OCI-LY1 (cell line): ENCODE measurements around the gene PCBP2.
A peak's percentile ranks its signal among the peaks of the same experiment; 100 is the strongest.
"Not testable (repeated sequence)": the region's sequence is repeated elsewhere in the genome, so short reads cannot be mapped to it uniquely, and the experiment has no call there.

Source experiments
- H2AFZ ChIP-seq: fragments of 200-600 bp; sonication (generic), shearing (Covaris generic); 2 replicates; pipeline ENCODE4 v1.6.0; 2014; ENCODE audit warnings: antibody characterized with exemption, mild to moderate bottlenecking, low read length
- H3F3A ChIP-seq: fragments of 200-600 bp; sonication (generic), shearing (Covaris generic); 2 replicates; pipeline ENCODE4 v1.6.0; 2014; ENCODE audit warnings: mild to moderate bottlenecking, antibody characterized with exemption, low read length, moderate library complexity; ENCODE audit not compliant: insufficient read depth
- H3K27ac ChIP-seq: fragments of 200-600 bp; sonication (generic); 2 replicates; pipeline ENCODE4 v1.5.1; 2014; ENCODE audit warnings: low read length, mixed run types, mild to moderate bottlenecking, low read depth; ENCODE audit not compliant: poor library complexity, severe bottlenecking
- H3K27me3 ChIP-seq: fragments of 200-600 bp; sonication (generic); 2 replicates; pipeline ENCODE4 v1.6.0; 2014; ENCODE audit warnings: antibody characterized with exemption, mild to moderate bottlenecking, low read length, moderate library complexity; ENCODE audit not compliant: insufficient read depth
- H3K36me3 ChIP-seq: fragments of 200-600 bp; sonication (generic); 2 replicates; pipeline ENCODE4 v1.6.1; 2014; ENCODE audit warnings: mild to moderate bottlenecking, antibody characterized with exemption, low read length, moderate library complexity, mixed read lengths; ENCODE audit not compliant: insufficient read depth
- H3K4me1 ChIP-seq: fragments of 200-600 bp; sonication (generic); 2 replicates; pipeline ENCODE4 v1.5.1; 2014; ENCODE audit warnings: mild to moderate bottlenecking, low read length, moderate library complexity; ENCODE audit not compliant: insufficient read depth, severe bottlenecking
- H3K4me2 ChIP-seq: fragments of 200-600 bp; sonication (generic), shearing (Covaris generic); 2 replicates; pipeline ENCODE4 v1.6.1; 2014; ENCODE audit warnings: low read length
- H3K4me3 ChIP-seq: fragments of 200-600 bp; sonication (generic); 2 replicates; pipeline ENCODE4 v1.5.1; 2014; ENCODE audit warnings: low read length, low read depth, mild to moderate bottlenecking, mixed read lengths; ENCODE audit not compliant: poor library complexity, severe bottlenecking
- H3K79me2 ChIP-seq: fragments of 200-600 bp; shearing (Covaris generic); 2 replicates; pipeline ENCODE4 v1.6.1; 2016; ENCODE audit warnings: mixed run types, low read length, mixed read lengths; ENCODE audit not compliant: insufficient read depth
- H3K9ac ChIP-seq: fragments of 200-600 bp; sonication (generic), shearing (Covaris generic); 2 replicates; pipeline ENCODE4 v1.6.1; 2014; ENCODE audit warnings: mild to moderate bottlenecking, low read length, mixed read lengths
- H3K9me2 ChIP-seq: fragments of 200-600 bp; sonication (generic), shearing (Covaris generic); 2 replicates; pipeline ENCODE4 v1.6.1; 2014; ENCODE audit warnings: low read depth, mild to moderate bottlenecking, low read length, mixed read lengths
- H3K9me3 ChIP-seq: fragments of 200-600 bp; shearing (Covaris generic); 2 replicates; pipeline ENCODE4 v1.6.1; 2014; ENCODE audit warnings: low read length, mixed read lengths
- H4K20me1 ChIP-seq: fragments of 200-600 bp; sonication (generic), shearing (Covaris generic); 2 replicates; pipeline ENCODE4 v1.6.0; 2016; ENCODE audit warnings: mild to moderate bottlenecking, low read length; ENCODE audit not compliant: insufficient read depth
- EZH2 ChIP-seq: fragments of 200-600 bp; sonication (generic), shearing (Covaris generic); IDR thresholded peaks from 2 replicates; pipeline ENCODE4 v1.8.0; 2017; ENCODE audit warnings: borderline replicate concordance, mixed run types, mild to moderate bottlenecking, antibody characterized with exemption, low read length, moderate library complexity, mixed read lengths
- TF ChIP-seq, protein P1 (sequence below): fragments of 200-600 bp; sonication (generic), shearing (Covaris generic); IDR thresholded peaks from 2 replicates; pipeline ENCODE4 v1.5.1; 2017; ENCODE audit warnings: mild to moderate bottlenecking, antibody characterized with exemption, low read length, moderate library complexity, mixed read lengths

Gene PCBP2

DNA sequence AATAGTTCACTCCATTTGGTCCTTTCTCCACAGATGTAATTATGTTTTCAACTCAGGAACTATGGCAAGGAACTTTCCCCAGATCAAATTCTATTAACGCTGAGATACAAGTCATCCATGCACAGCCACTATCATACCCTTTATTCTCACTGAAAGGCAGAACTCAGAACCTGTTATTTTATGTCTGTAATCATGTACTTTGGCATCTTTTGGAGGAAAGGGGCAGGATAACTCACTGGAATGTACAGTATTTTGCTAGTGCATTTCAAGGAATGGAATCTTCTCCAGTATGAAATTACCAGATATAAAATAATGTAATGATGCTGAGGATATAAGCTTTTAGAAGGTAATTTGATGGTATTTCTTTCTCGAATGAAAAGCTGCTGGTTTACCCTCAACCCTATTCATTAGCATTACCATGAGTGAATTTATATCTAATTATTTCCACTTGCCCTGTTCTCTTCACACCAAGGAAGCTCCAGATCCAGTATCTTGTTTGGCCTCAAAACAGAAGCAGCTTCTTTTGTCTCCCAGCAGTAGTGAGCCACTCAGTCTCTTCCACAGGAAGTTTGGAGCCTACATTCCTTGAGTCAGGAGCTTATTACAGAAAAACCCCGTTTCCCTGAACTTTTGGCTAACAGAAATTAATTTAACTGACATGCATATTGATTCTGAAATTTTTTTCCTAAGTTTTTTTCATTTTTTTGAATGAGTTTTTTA lies 38.3 kb upstream of the PCBP2 start:
- no peak overlapping the region for H3K27ac ChIP-seq
- TF ChIP-seq EZH2: no peak
- TF ChIP-seq, protein P1, sequence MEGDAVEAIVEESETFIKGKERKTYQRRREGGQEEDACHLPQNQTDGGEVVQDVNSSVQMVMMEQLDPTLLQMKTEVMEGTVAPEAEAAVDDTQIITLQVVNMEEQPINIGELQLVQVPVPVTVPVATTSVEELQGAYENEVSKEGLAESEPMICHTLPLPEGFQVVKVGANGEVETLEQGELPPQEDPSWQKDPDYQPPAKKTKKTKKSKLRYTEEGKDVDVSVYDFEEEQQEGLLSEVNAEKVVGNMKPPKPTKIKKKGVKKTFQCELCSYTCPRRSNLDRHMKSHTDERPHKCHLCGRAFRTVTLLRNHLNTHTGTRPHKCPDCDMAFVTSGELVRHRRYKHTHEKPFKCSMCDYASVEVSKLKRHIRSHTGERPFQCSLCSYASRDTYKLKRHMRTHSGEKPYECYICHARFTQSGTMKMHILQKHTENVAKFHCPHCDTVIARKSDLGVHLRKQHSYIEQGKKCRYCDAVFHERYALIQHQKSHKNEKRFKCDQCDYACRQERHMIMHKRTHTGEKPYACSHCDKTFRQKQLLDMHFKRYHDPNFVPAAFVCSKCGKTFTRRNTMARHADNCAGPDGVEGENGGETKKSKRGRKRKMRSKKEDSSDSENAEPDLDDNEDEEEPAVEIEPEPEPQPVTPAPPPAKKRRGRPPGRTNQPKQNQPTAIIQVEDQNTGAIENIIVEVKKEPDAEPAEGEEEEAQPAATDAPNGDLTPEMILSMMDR: no peak
- no peaks in the 10 kb centered on the region for H3K79me2 ChIP-seq
- no peaks in the 10 kb centered on the region for H4K20me1 ChIP-seq
- H2AFZ ChIP-seq: no peak overlapping the region
- H3K4me1 ChIP-seq: peaks cover 25% of the 10 kb centered on the region
- H3K36me3 ChIP-seq: peaks cover 52% of the 10 kb centered on the region
- no peak overlapping the region for H3K4me2 ChIP-seq
- no peaks in the 10 kb centered on the region for H3K9me3 ChIP-seq
- H3F3A ChIP-seq: no peaks in the 10 kb centered on the region
- H3K9ac ChIP-seq: no peak overlapping the region
- H3K27me3 ChIP-seq: no peaks in the 10 kb centered on the region
- H3K4me3 ChIP-seq: no peak overlapping the region
- no peaks in the 10 kb centered on the region for H3K9me2 ChIP-seq

DNA sequence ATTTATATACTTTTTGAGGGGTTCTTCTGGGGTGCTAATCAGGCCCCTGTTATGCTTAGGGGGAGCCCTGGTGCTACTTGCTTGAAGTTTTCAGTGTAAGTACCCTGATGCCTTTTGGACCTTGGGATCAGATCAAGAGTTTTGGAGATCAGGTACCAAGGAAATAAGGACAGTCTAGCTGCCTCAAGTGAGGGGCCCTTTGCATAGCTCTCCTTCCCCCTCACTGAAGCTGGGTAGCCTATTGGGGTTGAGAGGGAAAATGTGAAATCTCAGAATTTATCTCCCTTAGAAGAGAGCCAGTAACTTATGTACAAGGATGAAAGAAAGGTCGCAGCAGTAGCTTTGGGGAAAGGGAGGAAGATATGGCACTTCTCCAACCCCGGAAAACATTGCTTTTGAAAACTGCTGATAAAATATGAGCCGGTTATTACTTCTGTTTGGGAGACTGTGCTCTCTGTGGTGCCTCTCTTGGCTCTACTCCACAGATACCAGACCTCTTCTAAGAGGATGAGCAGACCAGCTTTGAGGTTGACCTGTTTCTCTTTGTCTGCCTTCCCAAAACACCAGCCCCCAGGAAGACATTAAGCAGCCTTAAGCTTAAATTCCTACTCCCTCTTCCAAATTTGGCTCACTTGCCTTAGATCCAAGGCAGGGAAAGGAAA lies 37.0 kb upstream of the PCBP2 start:
- Histone ChIP-seq H3K4me2 (no peak overlapping the region), H3K9ac (no peak overlapping the region), H3K9me2 (no peaks in the 10 kb centered on the region), H4K20me1 (no peaks in the 10 kb centered on the region), H3K9me3 (no peaks in the 10 kb centered on the region), H2AFZ (no peak overlapping the region), H3F3A (no peaks in the 10 kb centered on the region), H3K36me3 (peaks cover 40% of the 10 kb centered on the region), H3K27ac (no peak overlapping the region), H3K4me1 (peaks cover 27% of the 10 kb centered on the region), H3K4me3 (no peak overlapping the region), H3K79me2 (no peaks in the 10 kb centered on the region), H3K27me3 (no peaks in the 10 kb centered on the region)
- TF ChIP-seq, protein P1: no peak
- TF ChIP-seq EZH2: no peak

DNA sequence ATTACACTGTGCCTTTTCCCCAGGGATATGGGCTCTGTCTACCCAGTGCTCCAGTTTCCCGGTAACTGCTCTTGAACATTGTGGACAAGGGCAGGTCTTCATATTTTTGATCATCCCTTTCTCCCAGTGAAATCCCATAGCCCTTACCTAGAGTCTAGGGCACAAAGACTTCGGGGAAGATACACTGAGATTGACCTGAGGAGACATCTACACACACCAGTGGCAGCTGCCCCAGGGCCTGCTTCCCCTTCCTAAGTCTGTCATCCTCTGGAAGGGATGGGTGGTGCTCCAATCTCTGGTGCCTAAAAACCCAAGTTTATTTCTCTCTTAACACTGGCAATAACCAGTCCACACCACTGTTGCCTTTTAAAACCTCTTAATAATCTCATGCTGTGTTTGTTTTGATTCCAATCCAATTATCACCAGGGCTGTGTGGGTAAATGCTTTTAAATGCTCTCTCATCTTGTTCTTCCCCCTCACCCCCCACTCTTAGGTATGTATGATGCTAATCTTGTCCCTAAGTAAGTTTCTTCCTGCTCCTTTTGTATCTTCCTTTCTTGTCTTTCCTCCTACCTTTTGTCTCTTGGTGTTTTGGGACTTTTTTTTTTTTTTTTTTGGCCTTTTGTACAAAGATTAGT lies 36.0 kb upstream of the PCBP2 start:
- H3K4me2 ChIP-seq, H3K9me2 ChIP-seq, H3K9me3 ChIP-seq, H2AFZ ChIP-seq, H3K4me3 ChIP-seq, H3K27ac ChIP-seq, H3K79me2 ChIP-seq, H4K20me1 ChIP-seq, H3K9ac ChIP-seq, H3F3A ChIP-seq, H3K27me3 ChIP-seq: not testable (repeated sequence)
- Histone ChIP-seq H3K4me1 (peaks cover 31% of the 10 kb centered on the region), H3K36me3 (peaks cover 31% of the 10 kb centered on the region)

DNA sequence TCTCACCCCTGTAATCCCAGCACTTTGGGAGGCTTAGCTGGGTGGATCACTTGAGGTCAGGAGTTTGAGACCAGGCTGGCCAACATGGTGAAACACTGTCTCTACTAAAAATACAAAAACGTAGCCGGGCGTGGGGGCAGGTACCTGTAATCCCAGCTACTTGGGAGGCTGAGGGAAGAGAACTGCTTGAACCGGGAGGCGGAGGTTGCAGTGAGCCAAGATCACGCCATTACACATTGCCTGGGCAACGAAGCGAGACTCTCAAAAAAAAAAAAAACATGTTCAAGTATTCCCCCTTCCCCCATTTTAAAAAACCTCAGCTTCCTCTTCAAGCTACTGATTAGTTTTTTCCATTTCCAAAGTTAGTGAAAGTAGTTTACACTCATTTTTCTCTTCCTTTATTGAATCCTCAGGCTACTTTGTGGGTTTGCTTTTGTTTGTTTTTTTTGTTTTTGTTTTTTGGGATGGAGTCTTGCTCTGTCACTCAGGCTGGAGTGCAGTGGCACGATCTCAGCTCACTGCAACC lies 34.5 kb upstream of the PCBP2 start:
- H3K27me3 ChIP-seq, H2AFZ ChIP-seq, H3K9me2 ChIP-seq, H3F3A ChIP-seq, H4K20me1 ChIP-seq, H3K79me2 ChIP-seq, H3K9ac ChIP-seq, H3K9me3 ChIP-seq, H3K4me2 ChIP-seq, H3K4me3 ChIP-seq: not testable (repeated sequence)
- Histone ChIP-seq H3K4me1 (peaks cover 38% of the 10 kb centered on the region), H3K27ac (peak overlapping the region; percentile 32), H3K36me3 (peaks cover 16% of the 10 kb centered on the region; the same call in 1 of the 2 replicates)
